ENCODE data around the gene ZDHHC5. TPM values are rescaled to one million over a fixed set of nuclear protein-coding genes. Genes with fewer than 3 reads are reported as not detected.

The ZDHHC5 gene
- total RNA-seq, 1 experiment from 2014 or later = 64.1 TPM

DNA sequence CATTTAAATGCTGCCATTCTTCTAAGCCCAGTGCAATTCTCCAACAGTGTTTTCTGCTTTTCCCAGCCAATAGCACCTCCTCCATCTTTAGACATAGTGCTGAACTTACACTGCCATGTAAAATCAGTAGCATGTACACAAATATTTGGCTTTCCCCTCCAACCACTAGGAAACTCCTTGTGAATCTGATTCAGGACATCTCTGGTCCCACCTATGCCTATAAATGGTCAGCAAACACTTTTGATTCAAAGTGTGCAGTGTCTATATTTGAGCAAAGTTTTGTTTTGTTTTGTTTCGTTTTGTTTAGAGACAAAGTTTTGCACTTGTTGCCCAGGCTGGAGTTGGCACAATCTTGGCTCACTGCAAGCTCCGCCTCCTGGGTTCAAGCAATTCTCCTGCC lies 43.0 kb upstream of the ZDHHC5 start:
- Histone ChIP-seq H3K36me3 (ENCODE audit: control insufficient read depth in 1 of 2, insufficient read depth in 2 of 2, low read length in 2 of 2) (no peaks in the 10 kb centered on the region), H3K9ac (ENCODE audit: low read length) (no peak overlapping the region), H3K9me3 (ENCODE audit: control insufficient read depth in 1 of 2, insufficient read depth in 1 of 2, low read depth in 1 of 2, low read length in 2 of 2) (peaks cover 6 to 8% of the 10 kb centered on the region in 2 experiments; a peak in 3 of 4 replicates), H4K20me1 (ENCODE audit: insufficient read depth) (no peaks in the 10 kb centered on the region), H3K79me2 (ENCODE audit: insufficient read depth, low read length) (no peaks in the 10 kb centered on the region), H3K27me3 (ENCODE audit: insufficient read depth, low read length) (no peaks in the 10 kb centered on the region), H3K4me2 (ENCODE audit: low read length) (no peak overlapping the region), H3K27ac (ENCODE audit: low read depth, low read length) (no peak overlapping the region), H3K4me1 (ENCODE audit: control insufficient read depth in 1 of 2, insufficient read depth in 2 of 2, low read length in 2 of 2) (no peaks in the 10 kb centered on the region), H3K4me3 (replicated peaks in 1 of 2; ENCODE audit: low read depth in 1 of 2, low read length in 2 of 2) (no peak overlapping the region), H2AFZ (ENCODE audit: low read depth, low read length, poor library complexity, severe bottlenecking) (no peak overlapping the region), H3K9me2 (ENCODE audit: insufficient read depth) (no peaks in the 10 kb centered on the region)
- CTCF ChIA-PET = no interaction called here
- no peak for ATAC-seq
- POLR2A ChIA-PET = no interaction called here
- BruUV-seq (replicated peaks) = no TSS peak
- RAD21 ChIA-PET (ENCODE audit: low non-redundant PET in 1 of 2, low total read pairs in 2 of 2, uncharacterized antibody in 2 of 2, unreplicated experiment in 2 of 2) = no interaction called here
- intact Hi-C loops (cut with micrococcal nuclease) = no loop called here
- DNase-seq (ENCODE audit: low read depth, low spot score) = no peak
- TF ChIP-seq SIN3A (IDR thresholded peaks at IDR 0.05; ENCODE audit: low read depth) (no peak), EZH2phosphoT487 (IDR thresholded peaks at IDR 0.05; ENCODE audit: borderline replicate concordance) (no peak), RAD21 (IDR thresholded peaks at IDR 0.05; ENCODE audit: low read depth) (no peak), YY1 (IDR thresholded peaks at IDR 0.05; ENCODE audit: extremely low read depth, insufficient replicate concordance, low read depth, low read length) (no peak), CBX3 (IDR thresholded peaks at IDR 0.05; ENCODE audit: low read depth) (no peak), POLR2A (IDR thresholded peaks at IDR 0.05; ENCODE audit: borderline replicate concordance, extremely low read depth, insufficient read depth, insufficient read length) (no peak), SRF (IDR thresholded peaks at IDR 0.05; ENCODE audit: low read depth) (no peak), ZNF274 (IDR thresholded peaks at IDR 0.05; ENCODE audit: low read depth, low read length) (no peak), EZH2 (IDR thresholded peaks at IDR 0.05) (no peak), CEBPB (IDR thresholded peaks at IDR 0.05; ENCODE audit: low read depth) (no peak), POLR2AphosphoS5 (IDR thresholded peaks at IDR 0.05; ENCODE audit: low read depth, low read length) (no peak)
- TF ChIP-seq, protein P1, sequence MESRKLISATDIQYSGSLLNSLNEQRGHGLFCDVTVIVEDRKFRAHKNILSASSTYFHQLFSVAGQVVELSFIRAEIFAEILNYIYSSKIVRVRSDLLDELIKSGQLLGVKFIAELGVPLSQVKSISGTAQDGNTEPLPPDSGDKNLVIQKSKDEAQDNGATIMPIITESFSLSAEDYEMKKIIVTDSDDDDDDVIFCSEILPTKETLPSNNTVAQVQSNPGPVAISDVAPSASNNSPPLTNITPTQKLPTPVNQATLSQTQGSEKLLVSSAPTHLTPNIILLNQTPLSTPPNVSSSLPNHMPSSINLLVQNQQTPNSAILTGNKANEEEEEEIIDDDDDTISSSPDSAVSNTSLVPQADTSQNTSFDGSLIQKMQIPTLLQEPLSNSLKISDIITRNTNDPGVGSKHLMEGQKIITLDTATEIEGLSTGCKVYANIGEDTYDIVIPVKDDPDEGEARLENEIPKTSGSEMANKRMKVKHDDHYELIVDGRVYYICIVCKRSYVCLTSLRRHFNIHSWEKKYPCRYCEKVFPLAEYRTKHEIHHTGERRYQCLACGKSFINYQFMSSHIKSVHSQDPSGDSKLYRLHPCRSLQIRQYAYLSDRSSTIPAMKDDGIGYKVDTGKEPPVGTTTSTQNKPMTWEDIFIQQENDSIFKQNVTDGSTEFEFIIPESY (IDR thresholded peaks at IDR 0.05; ENCODE audit: extremely low read depth, insufficient replicate concordance, low read length) = no peak
- TF ChIP-seq, protein P2, sequence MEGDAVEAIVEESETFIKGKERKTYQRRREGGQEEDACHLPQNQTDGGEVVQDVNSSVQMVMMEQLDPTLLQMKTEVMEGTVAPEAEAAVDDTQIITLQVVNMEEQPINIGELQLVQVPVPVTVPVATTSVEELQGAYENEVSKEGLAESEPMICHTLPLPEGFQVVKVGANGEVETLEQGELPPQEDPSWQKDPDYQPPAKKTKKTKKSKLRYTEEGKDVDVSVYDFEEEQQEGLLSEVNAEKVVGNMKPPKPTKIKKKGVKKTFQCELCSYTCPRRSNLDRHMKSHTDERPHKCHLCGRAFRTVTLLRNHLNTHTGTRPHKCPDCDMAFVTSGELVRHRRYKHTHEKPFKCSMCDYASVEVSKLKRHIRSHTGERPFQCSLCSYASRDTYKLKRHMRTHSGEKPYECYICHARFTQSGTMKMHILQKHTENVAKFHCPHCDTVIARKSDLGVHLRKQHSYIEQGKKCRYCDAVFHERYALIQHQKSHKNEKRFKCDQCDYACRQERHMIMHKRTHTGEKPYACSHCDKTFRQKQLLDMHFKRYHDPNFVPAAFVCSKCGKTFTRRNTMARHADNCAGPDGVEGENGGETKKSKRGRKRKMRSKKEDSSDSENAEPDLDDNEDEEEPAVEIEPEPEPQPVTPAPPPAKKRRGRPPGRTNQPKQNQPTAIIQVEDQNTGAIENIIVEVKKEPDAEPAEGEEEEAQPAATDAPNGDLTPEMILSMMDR (IDR thresholded peaks at IDR 0.05 in 2 of 3, conservative IDR thresholded peaks at IDR 0.05 in 1 of 3; ENCODE audit: borderline replicate concordance in 1 of 3, insufficient read depth in 1 of 3, low read depth in 2 of 3, low read length in 2 of 3) = no peak
- TF ChIP-seq, protein P3, sequence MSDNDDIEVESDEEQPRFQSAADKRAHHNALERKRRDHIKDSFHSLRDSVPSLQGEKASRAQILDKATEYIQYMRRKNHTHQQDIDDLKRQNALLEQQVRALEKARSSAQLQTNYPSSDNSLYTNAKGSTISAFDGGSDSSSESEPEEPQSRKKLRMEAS (IDR thresholded peaks at IDR 0.05) = no peak
- TF ChIP-seq, protein P4, sequence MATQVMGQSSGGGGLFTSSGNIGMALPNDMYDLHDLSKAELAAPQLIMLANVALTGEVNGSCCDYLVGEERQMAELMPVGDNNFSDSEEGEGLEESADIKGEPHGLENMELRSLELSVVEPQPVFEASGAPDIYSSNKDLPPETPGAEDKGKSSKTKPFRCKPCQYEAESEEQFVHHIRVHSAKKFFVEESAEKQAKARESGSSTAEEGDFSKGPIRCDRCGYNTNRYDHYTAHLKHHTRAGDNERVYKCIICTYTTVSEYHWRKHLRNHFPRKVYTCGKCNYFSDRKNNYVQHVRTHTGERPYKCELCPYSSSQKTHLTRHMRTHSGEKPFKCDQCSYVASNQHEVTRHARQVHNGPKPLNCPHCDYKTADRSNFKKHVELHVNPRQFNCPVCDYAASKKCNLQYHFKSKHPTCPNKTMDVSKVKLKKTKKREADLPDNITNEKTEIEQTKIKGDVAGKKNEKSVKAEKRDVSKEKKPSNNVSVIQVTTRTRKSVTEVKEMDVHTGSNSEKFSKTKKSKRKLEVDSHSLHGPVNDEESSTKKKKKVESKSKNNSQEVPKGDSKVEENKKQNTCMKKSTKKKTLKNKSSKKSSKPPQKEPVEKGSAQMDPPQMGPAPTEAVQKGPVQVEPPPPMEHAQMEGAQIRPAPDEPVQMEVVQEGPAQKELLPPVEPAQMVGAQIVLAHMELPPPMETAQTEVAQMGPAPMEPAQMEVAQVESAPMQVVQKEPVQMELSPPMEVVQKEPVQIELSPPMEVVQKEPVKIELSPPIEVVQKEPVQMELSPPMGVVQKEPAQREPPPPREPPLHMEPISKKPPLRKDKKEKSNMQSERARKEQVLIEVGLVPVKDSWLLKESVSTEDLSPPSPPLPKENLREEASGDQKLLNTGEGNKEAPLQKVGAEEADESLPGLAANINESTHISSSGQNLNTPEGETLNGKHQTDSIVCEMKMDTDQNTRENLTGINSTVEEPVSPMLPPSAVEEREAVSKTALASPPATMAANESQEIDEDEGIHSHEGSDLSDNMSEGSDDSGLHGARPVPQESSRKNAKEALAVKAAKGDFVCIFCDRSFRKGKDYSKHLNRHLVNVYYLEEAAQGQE (IDR thresholded peaks at IDR 0.05; ENCODE audit: low read depth) = no peak

All from HCT116 (cell line).